B cell (primary cell): ENCODE results near the gene TRIM28.

Experiments used
- EZH2 ChIP-seq: IDR thresholded peaks from 2 replicates; pipeline ENCODE4 v1.6.1; 2012; ENCODE audit warnings: borderline replicate concordance, low read depth, mild to moderate bottlenecking, moderate library complexity, low read length; ENCODE audit not compliant: insufficient read depth, poor library complexity, severe bottlenecking
- TF ChIP-seq, protein P1 (sequence below): fragments of 200-600 bp; IDR thresholded peaks from one replicate; pipeline ENCODE4 v1.8.0; 2022; ENCODE audit warnings: antibody characterized with exemption, mild to moderate bottlenecking

DNA sequence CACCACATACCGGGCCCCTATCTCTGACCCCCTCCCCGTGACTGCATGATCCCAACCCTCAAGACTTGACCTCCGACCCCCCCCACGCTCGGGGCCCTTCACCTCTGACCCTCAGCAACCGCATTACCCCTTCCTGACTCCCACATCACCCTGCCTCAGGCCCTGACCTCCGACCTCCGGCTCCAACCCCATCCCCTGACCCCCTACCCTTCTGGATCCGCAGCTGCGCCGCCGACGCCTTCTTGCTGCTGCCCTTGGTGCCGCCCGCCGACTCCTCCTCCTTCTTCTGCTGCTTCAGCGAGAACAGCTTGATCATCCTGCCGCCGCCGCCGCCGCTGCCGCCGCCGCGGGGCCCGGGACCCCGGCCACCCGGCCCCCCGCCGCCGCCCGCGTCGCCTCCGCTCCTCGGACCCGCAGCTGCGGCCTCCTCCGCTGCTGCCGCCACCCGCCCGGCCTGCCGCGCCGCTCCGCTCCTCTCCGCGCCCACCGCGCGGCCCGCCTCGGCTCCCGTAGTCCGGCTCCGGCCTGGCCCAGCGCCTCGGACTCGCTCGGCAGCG is 14.3 kb downstream of the TRIM28 start, which contains the start of gene UBE2M:
- no peak for TF ChIP-seq EZH2
- TF ChIP-seq, protein P1, sequence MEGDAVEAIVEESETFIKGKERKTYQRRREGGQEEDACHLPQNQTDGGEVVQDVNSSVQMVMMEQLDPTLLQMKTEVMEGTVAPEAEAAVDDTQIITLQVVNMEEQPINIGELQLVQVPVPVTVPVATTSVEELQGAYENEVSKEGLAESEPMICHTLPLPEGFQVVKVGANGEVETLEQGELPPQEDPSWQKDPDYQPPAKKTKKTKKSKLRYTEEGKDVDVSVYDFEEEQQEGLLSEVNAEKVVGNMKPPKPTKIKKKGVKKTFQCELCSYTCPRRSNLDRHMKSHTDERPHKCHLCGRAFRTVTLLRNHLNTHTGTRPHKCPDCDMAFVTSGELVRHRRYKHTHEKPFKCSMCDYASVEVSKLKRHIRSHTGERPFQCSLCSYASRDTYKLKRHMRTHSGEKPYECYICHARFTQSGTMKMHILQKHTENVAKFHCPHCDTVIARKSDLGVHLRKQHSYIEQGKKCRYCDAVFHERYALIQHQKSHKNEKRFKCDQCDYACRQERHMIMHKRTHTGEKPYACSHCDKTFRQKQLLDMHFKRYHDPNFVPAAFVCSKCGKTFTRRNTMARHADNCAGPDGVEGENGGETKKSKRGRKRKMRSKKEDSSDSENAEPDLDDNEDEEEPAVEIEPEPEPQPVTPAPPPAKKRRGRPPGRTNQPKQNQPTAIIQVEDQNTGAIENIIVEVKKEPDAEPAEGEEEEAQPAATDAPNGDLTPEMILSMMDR: no peak
